SK-N-SH treated with all-trans-retinoic acid at 6 μM for 48 hours (cell line): ENCODE measurements around the gene DBX1.

Experiments used
- ATAC-seq: fragments of 200-7000 bp; cut with Tn5 transposase; 3 replicates; pipeline ENCODE4 v1.9.1; 2020; ENCODE audit warnings: mild to moderate bottlenecking, moderate library complexity
- ARNTL ChIP-seq: fragments of 450-650 bp; formaldehyde crosslinking; IDR thresholded peaks from 2 replicates; pipeline ENCODE4 v1.5.0; 2020; ENCODE audit warnings: low read depth, mild to moderate bottlenecking, moderate library complexity, borderline replicate concordance
- BACH2 ChIP-seq: fragments of 250-450 bp; sonication (Bioruptor Pico); IDR thresholded peaks from 2 replicates; pipeline ENCODE4 v1.9.0; 2021; ENCODE audit warnings: mild to moderate bottlenecking, borderline replicate concordance
- CREB5 ChIP-seq: fragments of 250-450 bp; sonication (Bioruptor Pico); IDR thresholded peaks from 2 replicates; pipeline ENCODE4 v1.5.1; 2020; ENCODE audit warnings: low read depth, mild to moderate bottlenecking, moderate library complexity
- ESRRG ChIP-seq: fragments of 250-450 bp; sonication (Bioruptor Pico); IDR thresholded peaks from 2 replicates; pipeline ENCODE4 v1.6.1; 2021; ENCODE audit warnings: mild to moderate bottlenecking
- GLIS3 ChIP-seq: fragments of 250-450 bp; sonication (Bioruptor Pico); IDR thresholded peaks from 2 replicates; pipeline ENCODE4 v1.5.0; 2020; ENCODE audit warnings: mild to moderate bottlenecking, moderate library complexity
- ISL1 ChIP-seq: fragments of 250-450 bp; sonication (Bioruptor Pico); IDR thresholded peaks from 2 replicates; pipeline ENCODE4 v2.1.2; 2022; ENCODE audit warnings: mild to moderate bottlenecking, moderate library complexity
- OSR1 ChIP-seq: fragments of 250-450 bp; sonication (Bioruptor Pico); IDR thresholded peaks from 2 replicates; pipeline ENCODE4 v1.8.0; 2022; ENCODE audit warnings: moderate library complexity, mild to moderate bottlenecking, inconsistent platforms
- PATZ1 ChIP-seq: fragments of 250-450 bp; sonication (Bioruptor Pico); IDR thresholded peaks from 2 replicates; pipeline ENCODE4 v1.8.0; 2020; ENCODE audit warnings: mild to moderate bottlenecking, moderate library complexity, borderline replicate concordance
- POU6F1 ChIP-seq: fragments of 250-450 bp; sonication (Bioruptor Pico); IDR thresholded peaks from 2 replicates; pipeline ENCODE4 v1.8.0; 2021; ENCODE audit warnings: low read depth, mild to moderate bottlenecking, moderate library complexity, borderline replicate concordance
- PPARA ChIP-seq: fragments of 250-450 bp; sonication (Bioruptor Pico); IDR thresholded peaks from 2 replicates; pipeline ENCODE4 v1.5.0; 2020; ENCODE audit warnings: mild to moderate bottlenecking, borderline replicate concordance
- RARB ChIP-seq: fragments of 250-450 bp; sonication (Bioruptor Pico); IDR thresholded peaks from 2 replicates; pipeline ENCODE4 v1.8.0; 2021; ENCODE audit warnings: mild to moderate bottlenecking, moderate library complexity
- SNAI2 ChIP-seq: fragments of 250-450 bp; sonication (Bioruptor Pico); IDR thresholded peaks from 2 replicates; pipeline ENCODE4 v1.5.0; 2020; ENCODE audit warnings: mild to moderate bottlenecking, moderate library complexity
- TCF4 ChIP-seq: fragments of 250-450 bp; sonication (Bioruptor Pico); IDR thresholded peaks from 2 replicates; pipeline ENCODE4 v1.8.0; 2021; ENCODE audit warnings: mild to moderate bottlenecking, moderate library complexity, borderline replicate concordance
- TOX ChIP-seq: fragments of 250-450 bp; sonication (Bioruptor Pico); IDR thresholded peaks from 2 replicates; pipeline ENCODE4 v1.8.0; 2021; ENCODE audit warnings: mild to moderate bottlenecking, moderate library complexity, borderline replicate concordance
- TSHZ2 ChIP-seq: fragments of 250-450 bp; sonication (Bioruptor Pico); IDR thresholded peaks from 2 replicates; pipeline ENCODE4 v1.5.0; 2020; ENCODE audit warnings: mild to moderate bottlenecking, moderate library complexity
- ZC3H10 ChIP-seq: fragments of 250-450 bp; sonication (Bioruptor Pico); IDR thresholded peaks from 2 replicates; pipeline ENCODE4 v1.5.1; 2021; ENCODE audit warnings: mild to moderate bottlenecking, moderate library complexity
- ZFP3 ChIP-seq: fragments of 250-450 bp; sonication (Bioruptor Pico); IDR thresholded peaks from 2 replicates; pipeline ENCODE4 v1.5.0; 2020; ENCODE audit warnings: mild to moderate bottlenecking, moderate library complexity
- ZFP30 ChIP-seq: fragments of 450-650 bp; formaldehyde crosslinking; IDR thresholded peaks from 2 replicates; pipeline ENCODE4 v1.5.0; 2022; ENCODE audit warnings: mild to moderate bottlenecking, moderate library complexity
- ZNF565 ChIP-seq: fragments of 450-650 bp; formaldehyde crosslinking; conservative IDR thresholded peaks from 2 replicates; pipeline ENCODE4 v1.5.0; 2020; ENCODE audit warnings: low read depth, mild to moderate bottlenecking, moderate library complexity
- ZNF70 ChIP-seq: fragments of 450-650 bp; formaldehyde crosslinking; IDR thresholded peaks from 2 replicates; pipeline ENCODE4 v1.5.0; 2020; ENCODE audit warnings: mild to moderate bottlenecking, moderate library complexity
- ZNF8 ChIP-seq: fragments of 450-650 bp; formaldehyde crosslinking; IDR thresholded peaks from 2 replicates; pipeline ENCODE4 v1.5.0; 2020; ENCODE audit warnings: mild to moderate bottlenecking, moderate library complexity

The DBX1 gene

GRCh38 chr11:20155683-20156279 lies 4.5 kb downstream of the DBX1 start:
- no peak for TF ChIP-seq PATZ1
- TF ChIP-seq ZFP30 (CRISPR knock-in tag) = no peak
- no peak for TF ChIP-seq GLIS3 (CRISPR knock-in tag)
- no peak for TF ChIP-seq ISL1
- no peak for TF ChIP-seq BACH2
- no peak for TF ChIP-seq CREB5 (CRISPR knock-in tag)
- no peak for TF ChIP-seq ZFP3
- no peak for TF ChIP-seq TSHZ2 (CRISPR knock-in tag)
- TF ChIP-seq, all 23 proteins: peak for 0
- no peak for ATAC-seq

DNA sequence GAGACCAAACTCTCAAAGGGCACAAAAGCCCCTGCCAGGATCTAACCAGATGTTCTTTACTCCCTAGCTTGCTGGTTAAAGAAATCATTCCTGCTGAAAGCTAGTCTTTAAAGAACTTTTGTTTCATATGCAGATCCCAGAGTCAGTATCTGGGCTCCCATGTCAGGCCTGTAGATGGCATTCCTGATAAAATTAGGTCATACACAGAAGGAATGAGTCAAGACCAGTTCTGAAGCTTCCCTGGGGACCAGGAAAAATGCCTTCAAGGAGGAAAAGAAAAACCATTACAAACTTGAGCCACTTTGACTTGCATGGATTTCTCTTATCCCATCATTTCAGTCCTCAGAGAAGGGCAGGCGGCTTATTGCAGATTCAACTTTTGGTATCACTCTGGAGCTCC lies 5.9 kb downstream of the DBX1 start:
- ATAC-seq = peak; percentile 58
- TF ChIP-seq ISL1 (no peak), ZNF70 (CRISPR knock-in tag) (peak; percentile 71)
- TF ChIP-seq, all 23 proteins: peak for 1

GRCh38 chr11:20138707-20139106 lies 21.6 kb downstream of the DBX1 start:
- TF ChIP-seq TCF4 (CRISPR knock-in tag) (no peak), ESRRG (CRISPR knock-in tag) (no peak), ZNF70 (CRISPR knock-in tag) (no peak), RARB (CRISPR knock-in tag) (no peak), ZFP30 (CRISPR knock-in tag) (no peak), ZNF565 (no peak), GLIS3 (CRISPR knock-in tag) (no peak), POU6F1 (CRISPR knock-in tag) (no peak), ZNF8 (no peak), ISL1 (no peak)
- no peak for ATAC-seq

DNA sequence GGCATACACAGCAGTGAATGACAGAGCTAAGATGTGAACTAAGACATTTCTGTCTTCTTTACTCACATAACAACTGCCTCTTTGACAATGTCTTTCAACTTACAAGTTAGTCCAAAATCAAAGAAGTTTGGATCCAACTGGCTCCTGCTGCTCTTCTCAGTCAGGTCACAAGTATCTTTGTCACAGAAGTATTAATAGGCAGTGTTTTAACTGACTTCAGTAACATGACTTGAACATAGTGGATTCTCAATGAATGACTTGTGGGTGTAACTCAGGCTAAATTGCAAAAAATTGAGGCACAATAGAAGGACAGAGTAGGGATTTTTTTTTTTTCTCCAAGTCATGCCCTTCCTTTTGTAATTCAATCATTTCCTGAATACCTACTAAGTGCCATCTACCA lies 22.6 kb downstream of the DBX1 start:
- ATAC-seq = no peak
- TF ChIP-seq ARNTL (no peak), ZNF8 (no peak), ISL1 (no peak), ZFP30 (CRISPR knock-in tag) (no peak), PATZ1 (no peak), TSHZ2 (CRISPR knock-in tag) (no peak), OSR1 (CRISPR knock-in tag) (no peak), ZNF70 (CRISPR knock-in tag) (no peak), PPARA (CRISPR knock-in tag) (no peak), TOX (CRISPR knock-in tag) (no peak), ESRRG (CRISPR knock-in tag) (no peak), BACH2 (no peak), ZC3H10 (CRISPR knock-in tag) (no peak), POU6F1 (CRISPR knock-in tag) (no peak), ZFP3 (no peak), TCF4 (CRISPR knock-in tag) (no peak), SNAI2 (no peak), RARB (CRISPR knock-in tag) (no peak)
- TF ChIP-seq, all 23 proteins: peak for 0
